SIG-M5 treated with dmso at 0.1 percent for 504 hours (cell line): ENCODE measurements around the gene CYSLTR2.
"Not testable (repeated sequence)": the region's sequence is repeated elsewhere in the genome, so short reads cannot be mapped to it uniquely, and the experiment has no call there.

Experiments
- DNase-seq: peaks from one replicate; lab custom pipeline; 2025; ENCODE audit not compliant: unreplicated experiment; lab: John Stamatoyannopoulos, UW

Gene CYSLTR2

GRCh38 chr13:48687249-48687648, 33.5 kb downstream of the CYSLTR2 start:
- no peak for DNase-seq

DNA sequence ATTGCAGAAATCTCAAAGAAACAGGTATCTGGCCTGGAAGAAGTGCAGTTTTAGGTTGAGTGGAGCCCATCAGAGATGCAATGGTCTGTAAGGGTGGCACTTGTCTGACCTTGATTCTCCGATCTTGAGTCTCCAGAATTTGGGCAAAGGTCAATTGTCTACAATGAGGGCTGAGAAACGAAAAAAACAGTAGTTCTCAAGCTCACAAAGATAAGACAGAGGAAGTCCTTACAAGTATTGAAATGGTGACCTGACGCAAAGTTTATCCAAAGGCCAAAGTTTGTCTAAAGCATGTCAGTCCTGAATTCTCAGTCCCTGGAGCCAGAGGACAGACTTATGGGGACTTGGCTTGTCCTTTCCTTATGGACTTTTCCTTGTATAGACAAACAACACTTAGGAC, 40.3 kb downstream of the CYSLTR2 start:
- DNase-seq = no peak

GRCh38 chr13:48695776-48696175, 42.0 kb downstream of the CYSLTR2 start:
- DNase-seq = no peak

GRCh38 chr13:48696676-48697075, 42.9 kb downstream of the CYSLTR2 start:
- DNase-seq = not testable (repeated sequence)

GRCh38 chr13:48707405-48707804, 53.7 kb downstream of the CYSLTR2 start:
- no peak for DNase-seq

DNA sequence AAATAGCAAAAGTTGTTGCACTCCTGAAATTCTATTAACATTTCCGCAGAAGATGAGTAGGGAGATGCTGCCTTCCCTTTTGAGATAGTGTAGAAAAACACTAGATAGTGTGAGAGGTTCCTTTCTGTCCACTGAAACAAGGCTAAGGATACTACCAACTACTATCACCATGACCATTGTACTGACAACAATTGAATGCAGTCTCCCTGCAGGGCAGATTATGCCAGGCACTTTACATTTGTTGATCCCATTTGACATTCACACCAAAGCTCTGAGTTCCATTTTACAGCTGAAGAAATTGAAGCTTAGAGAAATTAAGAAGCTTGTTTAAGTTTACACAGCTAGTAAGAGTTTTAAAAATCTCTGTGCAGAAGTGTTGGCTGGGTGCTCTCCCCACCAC, 55.0 kb downstream of the CYSLTR2 start:
- no peak for DNase-seq

DNA sequence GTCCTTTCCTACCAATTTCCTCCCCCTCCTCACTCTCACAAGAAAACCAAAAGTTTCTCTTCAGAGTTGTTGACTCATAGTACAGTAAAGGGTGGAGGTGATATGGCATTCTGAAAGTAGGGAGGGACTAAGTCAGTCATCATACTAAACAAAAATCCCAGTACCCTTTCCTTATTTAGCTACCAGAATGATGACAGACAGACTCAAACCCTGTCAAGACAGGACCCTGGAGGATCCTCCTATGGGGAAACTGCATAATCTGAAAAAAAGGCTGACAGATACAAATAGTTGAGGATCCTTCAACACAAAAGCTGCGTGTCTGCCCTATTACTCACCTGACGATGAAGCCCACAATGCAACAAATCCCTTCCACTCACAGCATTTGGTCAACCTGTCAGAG, 55.5 kb downstream of the CYSLTR2 start:
- no peak for DNase-seq

DNA sequence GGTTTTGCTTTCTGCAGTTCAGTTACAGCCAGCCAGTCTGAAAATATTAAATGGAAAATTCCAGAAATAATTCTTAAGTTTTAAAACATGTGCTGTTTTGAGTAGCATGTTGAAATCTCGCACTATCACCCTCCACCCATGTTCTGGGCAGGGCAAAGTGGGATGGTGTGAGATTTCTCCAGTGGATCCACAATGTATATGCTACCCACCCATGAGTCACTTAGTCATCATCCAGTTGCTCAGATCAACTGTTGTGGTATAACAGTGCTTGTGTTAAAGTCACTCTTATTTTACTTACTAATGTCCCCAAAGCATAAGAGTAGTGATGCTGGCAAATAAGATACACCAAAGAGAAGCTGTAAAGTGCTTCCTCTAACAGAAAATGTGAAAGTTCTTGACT, 56.4 kb downstream of the CYSLTR2 start:
- no peak for DNase-seq

- no peak for DNase-seq
These were observed 58.4 kb downstream of the CYSLTR2 start for GRCh38 chr13:48712141-48712540.

- no peak for DNase-seq
These were observed 62.2 kb downstream of the CYSLTR2 start for GRCh38 chr13:48715977-48716376.

- DNase-seq = no peak
These were observed 66.9 kb downstream of the CYSLTR2 start for GRCh38 chr13:48720621-48721020.

GRCh38 chr13:48723168-48723567, 69.4 kb downstream of the CYSLTR2 start:
- DNase-seq = no peak

- DNase-seq = no peak
These were observed 71.5 kb downstream of the CYSLTR2 start for GRCh38 chr13:48725271-48725670.

- no peak for DNase-seq
These were observed 73.0 kb downstream of the CYSLTR2 start for GRCh38 chr13:48726711-48727110.

DNA sequence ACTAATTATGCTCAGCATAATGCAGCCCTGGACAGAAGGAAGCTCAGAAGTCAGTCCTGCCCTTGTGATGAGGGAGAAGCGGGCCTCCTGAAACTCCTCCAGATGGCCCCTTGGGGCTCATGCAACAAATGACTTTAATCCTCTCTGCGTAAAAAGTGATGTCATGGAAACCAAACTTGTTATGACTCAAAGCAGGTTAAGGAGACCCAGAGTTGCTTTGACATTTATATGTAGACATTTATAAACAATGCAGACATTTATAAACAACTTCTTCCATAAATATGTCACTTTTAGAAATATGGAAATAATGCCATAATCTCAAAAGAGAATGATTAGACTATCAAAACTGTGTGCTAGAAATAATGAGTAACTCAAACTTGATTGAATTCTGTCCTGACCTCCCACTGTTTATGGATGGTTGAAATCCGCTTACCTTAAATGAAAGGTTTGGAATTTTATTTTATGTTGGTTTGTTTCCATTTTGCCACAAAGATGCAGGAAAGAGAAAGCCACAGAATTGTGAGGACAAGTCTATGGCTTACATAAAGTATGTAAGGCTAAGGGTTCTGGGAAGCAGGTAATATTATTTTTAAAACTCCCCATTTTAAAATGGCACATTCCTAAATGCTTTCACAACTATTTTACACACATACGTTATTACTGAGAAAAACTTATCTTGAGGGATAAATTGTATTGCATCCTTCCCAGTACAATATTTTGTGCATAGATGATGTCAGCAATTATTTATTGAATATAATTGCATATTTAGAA, 73.7 kb downstream of the CYSLTR2 start:
- DNase-seq = no peak

DNA sequence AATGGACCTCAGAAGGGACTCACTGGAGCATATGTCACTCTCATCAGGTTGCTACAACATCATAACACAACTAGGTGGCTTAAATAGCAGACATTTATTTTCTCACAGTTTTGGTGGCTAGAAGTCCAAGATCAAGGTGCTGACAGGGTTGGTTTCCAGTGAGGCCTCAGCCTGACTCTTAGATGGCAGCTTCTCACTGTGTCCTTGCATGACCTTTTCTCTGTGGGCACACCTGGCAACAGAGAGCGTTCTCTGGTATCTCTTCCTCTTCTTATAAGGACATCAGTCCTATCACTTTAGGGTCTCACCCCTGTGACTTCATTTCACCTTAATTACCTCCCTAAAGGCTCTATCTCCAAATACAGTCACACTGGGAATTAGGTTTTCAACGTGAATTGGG, 74.5 kb downstream of the CYSLTR2 start:
- no peak for DNase-seq

GRCh38 chr13:48728876-48729275, 75.1 kb downstream of the CYSLTR2 start:
- DNase-seq = no peak

DNA sequence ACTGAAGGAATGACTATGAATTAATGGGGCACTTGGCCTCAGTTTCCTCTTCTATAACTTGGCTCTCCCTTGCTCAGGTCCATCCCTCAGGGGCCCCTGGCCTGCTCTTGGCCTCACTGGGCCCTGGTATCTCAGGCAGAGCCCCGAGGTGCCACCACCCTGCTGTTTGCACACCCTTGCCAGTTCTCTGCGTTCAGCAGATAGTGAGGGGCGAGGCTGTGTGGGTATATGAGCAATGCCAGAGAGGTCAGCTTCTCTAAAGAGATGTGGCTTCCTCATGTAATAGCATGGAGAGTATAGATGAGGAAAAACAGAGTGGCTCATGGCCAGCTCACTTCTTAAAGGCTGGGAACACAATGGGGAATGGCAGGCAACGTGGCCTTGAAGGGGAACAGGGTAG, 76.1 kb downstream of the CYSLTR2 start:
- DNase-seq = no peak

- DNase-seq = no peak
These were observed 77.4 kb downstream of the CYSLTR2 start for GRCh38 chr13:48731001-48731658.

DNA sequence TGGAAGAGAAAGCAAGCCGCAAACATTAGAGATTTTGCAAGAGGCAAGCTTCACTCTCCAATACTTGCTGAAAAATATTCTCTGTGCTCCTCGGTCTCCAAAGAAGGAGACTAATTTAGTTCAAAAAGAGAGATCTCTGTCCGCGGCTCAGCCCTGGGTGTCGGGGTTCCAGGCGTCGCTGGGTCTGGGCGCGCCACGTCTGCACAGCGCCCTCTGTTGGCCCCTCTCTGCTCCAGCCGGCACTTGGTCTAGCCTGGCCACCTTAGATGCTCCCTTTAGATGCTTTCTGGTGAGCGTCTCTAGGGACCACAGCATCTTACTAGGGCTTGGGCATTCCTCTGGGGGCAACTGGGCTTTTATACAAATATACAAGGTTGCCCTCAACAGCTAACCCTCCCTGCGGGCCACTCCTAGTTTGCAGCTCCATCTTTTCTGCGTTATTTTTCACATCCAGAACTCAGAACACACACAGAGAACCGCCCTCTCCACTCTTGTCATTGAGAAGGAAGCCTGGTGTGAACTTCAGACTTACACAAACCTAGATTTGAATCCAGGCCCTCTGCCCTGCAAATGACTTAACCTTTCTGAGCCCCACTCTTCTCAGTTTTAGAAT, 78.3 kb downstream of the CYSLTR2 start:
- peak; percentile 58 for DNase-seq

GRCh38 chr13:48733739-48734335, 80.1 kb downstream of the CYSLTR2 start:
- DNase-seq = no peak

DNA sequence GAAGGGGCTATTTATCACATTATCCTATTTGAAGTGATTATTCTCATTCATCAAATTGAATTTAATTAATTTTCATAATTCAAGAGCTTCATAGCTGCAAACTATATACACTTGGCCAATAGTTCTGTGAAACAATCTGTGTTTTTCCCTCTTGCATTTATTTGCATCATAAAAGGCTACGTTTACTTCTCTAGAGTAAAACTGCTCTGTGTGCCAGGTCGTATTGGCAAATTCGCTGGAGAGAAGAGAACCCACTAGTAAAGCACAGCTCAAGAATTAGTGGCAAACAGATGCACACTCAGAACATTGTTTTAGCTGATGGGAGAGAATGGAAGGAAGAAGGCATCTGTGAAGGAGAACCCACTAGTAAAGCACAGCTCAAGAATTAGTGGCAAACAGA, 81.8 kb downstream of the CYSLTR2 start:
- DNase-seq = no peak
